Thymus (tissue), 11 donors: ENCODE data around the gene PARM1. TPM values are rescaled to one million over a fixed set of nuclear protein-coding genes. Genes with fewer than 3 reads are reported as not detected.

ENCODE experiments used
- DNase-seq, 9 donors: peaks; one replicate each; pipeline ENCODE4 v3.0.0-alpha.2; 2013; ENCODE audit warnings: low spot score in 9 of 9, low read depth in 6 of 9, missing footprints in 1 of 9
- H3K27ac ChIP-seq, 2 donors: one replicate each; pipeline ENCODE4 v1.5.1; 2013; ENCODE audit warnings: control low read depth in 1 of 2, low read depth in 1 of 2, low read length in 1 of 2, mild to moderate bottlenecking in 1 of 2, moderate library complexity in 1 of 2
- H3K27me3 ChIP-seq, 2 donors: one replicate each; pipeline ENCODE4 v1.5.1; 2013; ENCODE audit warnings: low read length in 1 of 2; ENCODE audit not compliant: control insufficient read depth in 2 of 2, insufficient read depth in 1 of 2
- H3K36me3 ChIP-seq, 2 donors: one replicate each; pipeline ENCODE4 v1.5.1; 2013; ENCODE audit warnings: low read length in 1 of 2, mild to moderate bottlenecking in 1 of 2, moderate library complexity in 1 of 2; ENCODE audit not compliant: control insufficient read depth in 2 of 2, insufficient read depth in 2 of 2
- H3K4me1 ChIP-seq, 2 donors: one replicate each; pipeline ENCODE4 v1.5.1; 2013; ENCODE audit warnings: low read length in 2 of 2; ENCODE audit not compliant: control insufficient read depth in 2 of 2, insufficient read depth in 2 of 2
- H3K4me3 ChIP-seq, 2 donors: one replicate each; pipeline ENCODE4 v1.5.1; 2013; ENCODE audit warnings: low read length in 2 of 2, control low read depth in 1 of 2, mild to moderate bottlenecking in 1 of 2
- H3K9me3 ChIP-seq, 2 donors: one replicate each; pipeline ENCODE4 v1.5.1; 2013; ENCODE audit warnings: low read length in 1 of 2, mild to moderate bottlenecking in 1 of 2; ENCODE audit not compliant: control insufficient read depth in 2 of 2, insufficient read depth in 1 of 2
- WGBS: extraction: QIAGEN DNeasy Blood & Tissue Kit; methylation state at CpG from one replicate; pipeline ENCODE4 v1.1.7; 2013; 5-methylcytosine and 5-hydroxymethylcytosine counted together
- polyA plus RNA-seq: library from polyadenylated mRNA; stranded (reverse); fragments of 200-250 nt; gene quantifications from one replicate; pipeline ENCODE4 v1.2.3, GENCODE V29; 2013
- total RNA-seq: library from RNA; stranded (reverse); fragments of 120-200 nt; gene quantifications from one replicate; pipeline ENCODE4 v1.2.4, GENCODE V29; 2013
- donor health status: healthy.

The PARM1 gene
- total and polyA plus RNA-seq, 2 donors = 19.9 to 27.2 TPM

DNA sequence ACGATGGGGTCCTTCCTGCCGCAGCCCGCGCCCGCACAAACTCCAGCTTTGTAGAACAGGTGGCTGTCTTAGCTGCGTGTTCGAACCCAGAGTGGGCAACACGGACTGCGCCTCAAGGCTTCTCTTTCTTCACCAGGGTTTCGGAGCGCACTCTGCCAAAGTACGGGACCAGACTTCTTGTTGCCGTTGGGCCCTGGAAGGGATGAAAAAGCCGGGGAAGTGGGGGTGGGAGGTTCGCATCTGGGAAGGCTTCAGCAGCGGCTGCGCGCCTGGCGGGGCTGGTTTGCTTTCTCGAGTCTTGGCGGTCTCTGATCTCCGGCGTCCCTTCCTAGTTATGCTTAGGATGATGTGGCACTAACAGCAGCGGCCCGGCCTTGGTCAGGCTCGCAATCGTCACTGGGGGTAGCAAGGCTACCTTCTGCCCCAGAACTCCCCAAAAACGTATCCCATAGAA is 673 bp downstream of the PARM1 start:
- Histone ChIP-seq H3K27me3 (peaks cover 31 to 51% of the 10 kb centered on the region in 2 donors), H3K36me3 (no peaks in the 10 kb centered on the region), H3K4me3 (peak overlapping the region; percentile 28 to 38), H3K4me1 (peaks cover 3 to 5% of the 10 kb centered on the region in 2 donors), H3K27ac (peak overlapping the region in 1 of 2 donors; percentile 64), H3K9me3 (peaks cover 0 to 2% of the 10 kb centered on the region in 2 donors)
- 4% methylated on average over 28 of the region's 28 CpGs for WGBS
- no peak for DNase-seq

DNA sequence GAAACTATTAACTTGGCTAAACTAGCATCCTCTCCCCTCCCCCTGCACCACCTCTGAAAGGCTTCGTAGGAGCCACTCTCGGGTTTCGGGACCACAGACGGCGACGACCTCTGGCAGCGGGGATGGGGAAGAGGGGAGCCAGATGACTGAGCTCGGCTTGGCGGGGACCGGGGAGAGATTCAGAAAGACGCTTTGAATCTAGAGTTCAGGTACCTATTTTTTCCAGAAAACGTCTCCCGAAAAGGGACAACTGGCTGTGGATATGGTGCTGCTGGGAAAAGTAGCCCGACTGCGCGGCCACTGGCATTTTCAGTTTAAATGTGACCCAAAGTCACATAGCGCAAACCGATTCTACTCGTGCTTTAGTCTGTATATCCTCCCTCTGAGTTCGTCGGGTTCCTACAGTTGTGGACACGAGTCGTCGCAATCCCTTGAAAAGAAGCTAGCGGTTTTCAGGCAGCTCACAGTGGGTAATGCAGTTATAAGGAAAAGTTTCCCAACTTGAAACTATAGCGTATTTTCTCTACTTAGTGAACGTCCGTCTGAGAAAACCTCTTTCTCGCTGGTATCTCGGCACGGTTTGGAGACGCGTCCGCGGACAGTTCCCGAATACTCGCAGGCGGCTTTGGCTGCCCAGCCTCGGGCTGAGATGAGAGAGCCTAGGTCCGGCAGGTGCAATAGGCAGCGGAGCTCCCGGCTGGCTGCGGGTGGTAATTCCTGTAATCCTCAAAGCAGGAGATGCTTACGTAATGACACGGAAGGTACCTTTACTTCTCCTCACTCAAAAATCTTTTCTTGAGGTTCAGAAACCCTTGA is 1.3 kb downstream of the PARM1 start:
- Histone ChIP-seq H3K4me3 (peak overlapping the region; percentile 28 to 38), H3K27me3 (peaks cover 31 to 51% of the 10 kb centered on the region in 2 donors), H3K4me1 (peaks cover 3 to 5% of the 10 kb centered on the region in 2 donors), H3K27ac (peak overlapping the region; percentile 13 to 55), H3K36me3 (no peaks in the 10 kb centered on the region), H3K9me3 (peaks cover 0 to 2% of the 10 kb centered on the region in 2 donors)
- no peak for DNase-seq
- WGBS = 4% methylated on average over 45 of the region's 45 CpGs

DNA sequence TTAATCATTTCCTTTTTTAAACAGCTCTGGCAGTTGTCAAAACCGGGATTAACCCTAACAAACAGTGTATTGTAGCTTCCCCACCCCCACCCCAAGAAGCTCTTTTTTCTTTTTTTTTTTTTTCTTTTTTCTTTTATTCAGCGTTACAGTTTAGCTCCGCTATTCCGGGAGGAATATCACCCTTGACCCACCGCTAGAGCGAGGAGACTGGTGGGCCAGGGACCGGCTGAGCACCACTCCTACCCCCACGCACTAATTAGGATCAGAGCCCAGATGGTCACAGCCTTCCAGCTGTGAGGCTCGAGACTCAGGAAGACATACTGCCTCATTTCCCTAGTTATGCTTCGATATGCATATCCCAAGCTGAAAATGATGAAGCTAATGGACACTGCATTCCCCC is 2.0 kb downstream of the PARM1 start:
- Histone ChIP-seq H3K36me3 (no peaks in the 10 kb centered on the region), H3K4me3 (no peak overlapping the region), H3K27ac (no peak overlapping the region), H3K4me1 (peaks cover 3 to 5% of the 10 kb centered on the region in 2 donors), H3K27me3 (peaks cover 31 to 51% of the 10 kb centered on the region in 2 donors), H3K9me3 (peaks cover 0 to 2% of the 10 kb centered on the region in 2 donors)
- WGBS = 29% methylated on average over 10 of the region's 10 CpGs
- DNase-seq = no peak

DNA sequence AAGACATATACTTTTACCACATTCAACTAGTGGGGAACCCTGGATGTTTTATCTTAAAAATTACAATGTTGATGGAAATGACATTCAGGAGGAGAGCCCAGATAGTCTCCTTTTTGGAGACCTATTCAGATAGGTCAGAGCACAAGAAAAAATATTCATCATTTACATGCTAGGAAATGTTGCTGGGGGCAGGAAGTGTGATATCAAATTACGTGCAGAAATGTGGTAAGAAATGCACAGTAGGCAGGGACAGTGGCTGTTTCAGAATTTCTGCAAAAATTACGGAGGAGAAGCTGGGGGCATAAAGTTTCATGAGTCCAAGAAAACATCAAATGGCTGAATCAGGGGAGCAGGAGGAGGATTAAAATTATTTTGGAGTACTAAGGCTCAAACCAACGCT is 8.2 kb downstream of the PARM1 start:
- no peak for DNase-seq
- WGBS = 61% methylated on average over 3 of the region's 3 CpGs
- Histone ChIP-seq H3K4me1 (no peaks in the 10 kb centered on the region), H3K4me3 (no peak overlapping the region), H3K36me3 (no peaks in the 10 kb centered on the region), H3K9me3 (no peaks in the 10 kb centered on the region), H3K27ac (no peak overlapping the region), H3K27me3 (peaks cover 0 to 3% of the 10 kb centered on the region in 2 donors)

DNA sequence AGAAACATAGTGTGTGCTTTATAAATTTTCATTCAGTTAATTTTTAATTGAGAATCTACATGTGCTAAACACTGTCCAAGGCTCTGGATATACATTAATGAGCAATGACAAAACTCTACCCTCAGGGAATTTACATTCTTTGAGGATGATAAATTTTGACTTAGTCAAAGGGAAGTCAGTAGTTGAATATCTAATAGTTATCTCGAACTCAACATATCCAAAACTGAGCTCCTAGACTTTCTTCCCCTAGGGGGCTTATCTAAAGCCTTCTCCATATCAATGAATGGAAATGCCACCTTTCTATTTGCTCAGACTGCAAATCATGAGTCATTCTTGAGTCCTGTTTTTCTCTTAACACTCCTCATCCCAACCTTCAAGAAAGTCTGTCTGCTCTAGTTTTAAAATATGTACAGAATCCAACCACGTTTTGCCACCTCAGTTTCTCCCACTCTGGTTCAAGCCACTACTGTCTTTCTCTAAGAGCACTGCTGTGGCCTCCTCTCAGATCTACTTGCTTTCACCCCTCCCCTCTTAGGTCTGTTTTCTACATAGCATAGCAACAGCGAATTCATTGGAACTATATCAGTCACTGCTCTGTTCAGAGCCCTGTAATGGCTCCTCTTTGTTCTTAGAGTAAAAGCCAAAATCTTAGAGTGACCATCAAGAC is 9.5 kb downstream of the PARM1 start:
- H3K9me3 ChIP-seq = no peaks in the 10 kb centered on the region
- no peaks in the 10 kb centered on the region for H3K27me3 ChIP-seq
- H3K4me1 ChIP-seq = no peaks in the 10 kb centered on the region
- WGBS = 85% methylated on average over 3 of the region's 3 CpGs
- DNase-seq = no peak
- H3K36me3 ChIP-seq = no peaks in the 10 kb centered on the region
- no peak overlapping the region for H3K4me3 ChIP-seq
- no peak overlapping the region for H3K27ac ChIP-seq

DNA sequence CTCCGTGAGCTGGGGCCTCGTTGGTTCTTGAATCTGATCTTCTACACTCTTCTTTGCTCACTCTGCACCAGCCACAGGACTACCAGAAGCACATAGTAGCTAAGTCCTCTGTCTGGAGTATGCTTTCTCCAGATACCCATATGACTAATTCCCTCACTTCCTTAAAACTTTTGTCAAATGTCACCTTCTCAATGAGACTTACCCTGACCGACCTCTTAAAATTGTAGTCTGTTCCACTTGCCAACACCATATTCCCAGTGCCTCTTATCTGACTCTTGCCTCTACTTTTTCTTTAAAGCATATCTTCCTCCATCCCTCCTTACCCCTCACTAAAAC is 10.0 kb downstream of the PARM1 start:
- Histone ChIP-seq H3K36me3 (no peaks in the 10 kb centered on the region), H3K9me3 (no peaks in the 10 kb centered on the region), H3K27ac (no peak overlapping the region), H3K27me3 (no peaks in the 10 kb centered on the region), H3K4me1 (no peaks in the 10 kb centered on the region), H3K4me3 (no peak overlapping the region)
- no peak for DNase-seq
- 85% methylated on average over 3 of the region's 3 CpGs for WGBS

DNA sequence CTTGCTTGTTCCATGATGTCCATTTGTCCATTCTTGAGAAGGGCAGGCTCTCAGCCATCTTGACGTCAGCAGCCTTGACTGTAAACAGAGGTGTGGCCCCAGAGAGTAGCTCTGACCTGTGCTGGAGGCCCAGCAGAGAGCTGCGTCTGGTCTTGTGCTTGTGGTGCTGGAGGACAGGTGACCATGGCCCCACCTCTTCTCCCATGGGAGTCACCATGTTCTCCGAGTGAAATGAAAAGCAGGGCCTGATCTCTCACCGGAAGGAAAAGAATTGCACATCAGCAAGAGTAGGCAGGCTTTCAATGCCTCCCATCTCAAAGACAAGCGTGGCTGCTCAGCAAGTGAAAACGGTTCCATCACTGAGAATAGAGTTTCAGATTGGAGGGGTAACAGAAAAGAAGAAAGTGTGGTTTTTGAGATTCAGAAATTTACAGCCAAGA is 11.5 kb downstream of the PARM1 start:
- Histone ChIP-seq H3K27me3 (no peaks in the 10 kb centered on the region), H3K4me3 (no peak overlapping the region), H3K9me3 (no peaks in the 10 kb centered on the region), H3K36me3 (no peaks in the 10 kb centered on the region), H3K4me1 (no peaks in the 10 kb centered on the region), H3K27ac (no peak overlapping the region)
- 90% methylated on average over 6 of the region's 6 CpGs for WGBS
- DNase-seq = no peak

DNA sequence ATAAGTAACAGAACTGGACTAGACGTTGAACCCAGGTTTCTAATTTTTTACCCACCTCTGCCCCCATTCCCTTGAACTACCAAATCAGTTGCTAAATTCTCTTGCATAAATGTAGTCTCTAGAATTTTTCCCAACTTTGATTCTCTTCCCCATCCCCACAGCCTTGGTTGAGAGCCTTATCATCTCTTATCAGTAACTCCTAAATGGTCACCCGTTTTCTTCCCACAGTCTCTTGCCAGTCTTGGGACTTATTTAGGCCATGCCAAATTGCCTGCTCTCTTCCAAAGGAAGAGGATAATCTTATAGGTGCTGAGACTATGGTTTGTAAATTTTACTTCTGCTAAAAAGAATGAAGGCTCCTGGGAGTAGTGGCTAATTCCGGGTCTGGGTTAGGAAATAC is 13.3 kb downstream of the PARM1 start:
- Histone ChIP-seq H3K27ac (no peak overlapping the region), H3K36me3 (no peaks in the 10 kb centered on the region), H3K9me3 (peaks cover 0 to 2% of the 10 kb centered on the region in 2 donors), H3K27me3 (no peaks in the 10 kb centered on the region), H3K4me3 (no peak overlapping the region), H3K4me1 (no peaks in the 10 kb centered on the region)
- 88% methylated on average over 3 of the region's 3 CpGs for WGBS
- DNase-seq = no peak

DNA sequence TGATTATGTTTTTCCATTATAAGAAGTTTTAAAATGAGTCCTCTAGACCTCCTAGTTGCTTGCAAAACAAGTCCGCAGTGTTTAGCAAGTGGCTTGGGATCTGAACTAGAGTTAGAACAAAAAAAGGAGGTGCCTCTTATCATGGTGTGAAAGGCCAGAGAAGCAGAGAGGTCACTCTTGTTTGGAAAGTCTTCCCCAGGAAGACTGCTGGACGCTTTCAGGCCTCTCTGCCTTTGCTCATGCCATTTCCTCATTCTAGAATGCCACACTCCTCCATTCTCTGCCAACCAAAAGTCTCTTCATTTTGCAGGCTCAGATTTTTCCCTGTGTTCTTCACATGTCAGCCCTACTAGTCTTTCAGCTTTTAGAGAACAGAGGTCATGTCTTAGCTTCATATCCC is 14.9 kb downstream of the PARM1 start:
- H3K4me1 ChIP-seq = no peaks in the 10 kb centered on the region
- no peak overlapping the region for H3K27ac ChIP-seq
- H3K27me3 ChIP-seq = no peaks in the 10 kb centered on the region
- H3K9me3 ChIP-seq = peaks cover 0 to 2% of the 10 kb centered on the region in 2 donors
- WGBS = 86% methylated on average over 2 of the region's 2 CpGs
- no peaks in the 10 kb centered on the region for H3K36me3 ChIP-seq
- H3K4me3 ChIP-seq = no peak overlapping the region
- no peak for DNase-seq
